Measurements from ENCODE around the gene SLX4IP. TPM values are rescaled to one million over a fixed set of nuclear protein-coding genes. Genes with fewer than 3 reads are reported as not detected.
A peak's percentile ranks its signal among the peaks of the same experiment; 100 is the strongest.

Gene SLX4IP
- total and polyA plus RNA-seq, 2 of the 13 experiments (the other 11 are each of a cell fraction or from before 2014, with no cell fraction given) = 3.6 to 7.3 TPM

GRCh38 chr20:10673176-10673841, 238.2 kb downstream of the SLX4IP start (continued):
- 0 out of 2 replicates have a peak, but pooled peaks have one; percentile 7 for TF ChIP-seq ZNF124 (CRISPR knock-in tag; IDR thresholded peaks at IDR 0.05)
- TF ChIP-seq TERF1 (CRISPR knock-in tag; IDR thresholded peaks at IDR 0.05) = peak; percentile 16; the same call in 1 of the 2 replicates
- peak; percentile 70; the same call in 1 of the 2 replicates for TF ChIP-seq UBTF (CRISPR knock-in tag; IDR thresholded peaks at IDR 0.05)
- TF ChIP-seq ZNF510 (CRISPR knock-in tag; IDR thresholded peaks at IDR 0.05; ENCODE audit: low read depth) = no peak
- no peak for TF ChIP-seq PRMT3 (CRISPR knock-in tag; IDR thresholded peaks at IDR 0.05; ENCODE audit: borderline replicate concordance, low read depth)
- no peak for TF ChIP-seq AHDC1 (CRISPR knock-in tag; IDR thresholded peaks at IDR 0.05; ENCODE audit: borderline replicate concordance)
- no peak; the same call in 1 of the 2 replicates for TF ChIP-seq ZBTB42 (CRISPR knock-in tag; IDR thresholded peaks at IDR 0.05)
- no peak for TF ChIP-seq SOX6 (IDR thresholded peaks at IDR 0.05)
- TF ChIP-seq SOX6 (CRISPR knock-in tag; IDR thresholded peaks at IDR 0.05) = no peak
- TF ChIP-seq CHD2 (IDR thresholded peaks at IDR 0.05; ENCODE audit: low read depth, low read length) = no peak
- TF ChIP-seq PRDM15 (CRISPR knock-in tag; IDR thresholded peaks at IDR 0.05) = peak; percentile 22; the same call in 1 of the 2 replicates
- no peak for TF ChIP-seq ZNF556 (CRISPR knock-in tag; IDR thresholded peaks at IDR 0.05; ENCODE audit: borderline replicate concordance)
- TF ChIP-seq TARDBP (CRISPR knock-in tag; IDR thresholded peaks at IDR 0.05) = no peak
- no peak for TF ChIP-seq ATRX (CRISPR knock-in tag; IDR thresholded peaks at IDR 0.05; ENCODE audit: borderline replicate concordance)
- TF ChIP-seq ETV6 (CRISPR knock-in tag; conservative IDR thresholded peaks at IDR 0.05) = no peak
- TF ChIP-seq GZF1 (CRISPR knock-in tag; IDR thresholded peaks at IDR 0.05) = no peak
- TF ChIP-seq NFATC3 (CRISPR knock-in tag; IDR thresholded peaks at IDR 0.05) = no peak
